Measurements from ENCODE around the gene IGFL1. TPM values are rescaled to one million over a fixed set of nuclear protein-coding genes. Genes with fewer than 3 reads are reported as not detected.
"Not testable (repeated sequence)": the region's sequence is repeated elsewhere in the genome, so short reads cannot be mapped to it uniquely, and the experiment has no call there.

The IGFL1 gene
- polyA plus RNA-seq, 3 donors from 2014 or later = not detected

- Mint-ChIP-seq H3K9me3 (peaks cover 0 to 1% (median 0%) of the 10 kb centered on the region in 6 donors), H3K27ac (no peak overlapping the region), H3K4me3 (no peak overlapping the region), H3K27me3 (ENCODE audit: low read depth in 3 of 3) (peaks cover 2 to 17% (median 9%) of the 10 kb centered on the region in 3 donors), H3K4me1 (no peaks in the 10 kb centered on the region), H3K36me3 (no peaks in the 10 kb centered on the region)
- DNase-seq = no peak
Measured at GRCh38 chr19:46195104-46195503, 34.4 kb upstream of the IGFL1 start.

- not testable (repeated sequence) for H3K27ac Mint-ChIP-seq, DNase-seq, H3K4me3 Mint-ChIP-seq, H3K36me3 Mint-ChIP-seq, H3K9me3 Mint-ChIP-seq, H3K4me1 Mint-ChIP-seq
- H3K27me3 Mint-ChIP-seq (ENCODE audit: low read depth in 3 of 3) = peaks cover 4 to 17% (median 7%) of the 10 kb centered on the region in 3 donors
Measured at GRCh38 chr19:46195919-46196318, 33.6 kb upstream of the IGFL1 start.

DNA sequence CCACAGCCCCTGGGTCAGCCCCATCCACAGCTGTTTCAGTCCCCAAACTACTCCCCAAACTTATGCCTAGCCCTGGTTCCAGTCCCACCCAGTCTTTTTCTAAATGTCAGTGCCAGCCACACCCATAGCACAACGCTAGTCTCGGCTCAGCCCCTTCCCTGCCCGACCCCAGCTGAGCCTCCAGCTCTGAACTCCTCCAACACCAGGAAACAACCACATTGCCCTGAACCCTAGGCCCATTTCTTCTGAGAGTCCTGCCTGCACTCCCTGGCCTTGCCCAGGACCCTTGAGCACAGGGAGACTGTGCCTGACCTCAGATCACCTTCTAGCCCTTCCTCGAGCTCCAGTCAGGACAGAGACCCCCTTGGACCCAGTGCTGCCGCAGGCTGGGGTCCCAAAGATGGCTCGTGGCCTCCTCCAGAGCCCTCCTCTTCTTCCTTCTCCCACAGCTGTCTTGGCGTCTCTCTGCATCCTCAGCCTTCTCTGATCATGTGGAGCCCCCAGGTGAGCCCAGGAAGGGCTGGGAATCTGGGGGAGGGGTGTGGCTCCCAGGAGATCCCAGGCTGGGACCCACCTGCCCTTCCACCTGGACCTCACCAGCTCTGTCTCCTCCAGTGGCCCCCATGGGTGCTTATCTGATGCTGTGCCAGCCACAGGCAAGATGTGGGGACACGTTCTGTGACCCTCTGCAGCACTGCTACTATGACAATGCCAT, 33.0 kb upstream of the IGFL1 start:
- Mint-ChIP-seq H3K27ac (no peak overlapping the region), H3K36me3 (no peaks in the 10 kb centered on the region), H3K9me3 (peaks cover 0 to 1% (median 0%) of the 10 kb centered on the region in 6 donors), H3K4me1 (no peaks in the 10 kb centered on the region), H3K27me3 (ENCODE audit: low read depth in 3 of 3) (peaks cover 4 to 16% (median 4%) of the 10 kb centered on the region in 3 donors), H3K4me3 (no peak overlapping the region)
- DNase-seq = no peak

DNA sequence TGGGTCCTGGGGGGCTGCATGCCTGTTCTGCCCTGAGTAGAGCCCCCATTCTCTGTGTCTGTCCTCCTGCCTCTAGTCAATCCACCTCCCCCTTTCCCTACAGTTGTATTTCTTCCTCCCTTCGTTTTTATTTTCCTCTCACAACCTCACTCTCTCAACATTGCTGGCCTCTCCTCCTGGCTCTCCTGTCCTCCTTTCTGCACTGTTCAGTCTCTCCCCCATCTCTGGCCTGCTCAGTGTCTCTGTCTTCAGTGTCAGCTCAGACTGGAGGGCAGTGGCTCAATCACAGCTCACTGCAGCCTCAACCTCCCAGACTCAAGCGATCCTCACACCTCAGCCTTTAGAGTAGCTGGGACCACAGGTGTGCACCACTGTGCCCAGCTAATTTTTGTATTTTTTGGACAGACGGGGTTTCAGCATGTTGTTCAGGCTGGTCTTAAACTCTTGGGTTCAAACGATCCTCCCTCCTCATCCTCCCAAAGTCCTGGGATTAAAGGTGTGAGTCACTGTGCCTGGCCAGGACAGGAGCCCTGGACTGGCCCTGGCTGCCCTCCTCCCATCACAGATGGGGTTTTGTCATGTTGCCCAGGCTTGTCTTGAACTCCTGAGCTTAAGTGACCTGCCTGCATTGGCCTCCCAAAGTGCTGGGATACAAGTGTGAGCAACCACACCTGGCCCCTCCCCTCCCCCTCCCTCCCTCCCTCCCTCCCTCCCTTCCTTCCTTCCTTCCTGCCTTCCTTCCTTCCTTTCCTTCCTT, 32.0 kb upstream of the IGFL1 start:
- H3K36me3 Mint-ChIP-seq = no peaks in the 10 kb centered on the region
- H3K4me3 Mint-ChIP-seq = no peak overlapping the region
- H3K27ac Mint-ChIP-seq = no peak overlapping the region
- H3K9me3 Mint-ChIP-seq = peaks cover 0 to 1% (median 0%) of the 10 kb centered on the region in 6 donors
- no peak for DNase-seq
- H3K4me1 Mint-ChIP-seq = no peaks in the 10 kb centered on the region
- peaks cover 6 to 18% (median 7%) of the 10 kb centered on the region in 3 donors for H3K27me3 Mint-ChIP-seq (ENCODE audit: low read depth in 3 of 3)

DNA sequence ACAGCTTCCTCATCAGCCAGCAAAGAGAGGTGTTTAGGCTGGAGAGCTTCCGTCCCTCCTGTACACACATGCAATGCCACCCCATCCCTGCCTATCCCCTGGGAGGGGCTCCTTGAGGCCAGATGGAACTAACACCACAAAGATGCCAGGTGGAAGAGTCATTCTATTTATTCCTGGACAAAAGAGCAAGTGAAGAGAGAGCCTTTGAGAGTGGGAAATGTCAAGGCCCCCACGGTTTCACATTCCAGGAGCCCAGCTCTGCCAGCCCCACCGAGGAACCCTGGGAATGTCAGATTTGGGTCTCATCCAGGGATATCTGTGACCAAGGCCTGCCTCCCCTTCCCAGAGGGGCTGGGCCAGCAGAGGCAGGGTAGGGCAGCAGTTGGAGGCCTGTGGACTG, 30.8 kb upstream of the IGFL1 start:
- no peak overlapping the region for H3K4me3 Mint-ChIP-seq
- H3K36me3 Mint-ChIP-seq = no peaks in the 10 kb centered on the region
- no peaks in the 10 kb centered on the region for H3K4me1 Mint-ChIP-seq
- no peak for DNase-seq
- peaks cover 0 to 1% (median 0%) of the 10 kb centered on the region in 6 donors for H3K9me3 Mint-ChIP-seq
- H3K27me3 Mint-ChIP-seq (ENCODE audit: low read depth in 3 of 3) = peaks cover 10 to 21% (median 10%) of the 10 kb centered on the region in 3 donors
- H3K27ac Mint-ChIP-seq = peak overlapping the region in 1 of 6 donors; percentile 47

GRCh38 chr19:46201454-46202310, 27.9 kb upstream of the IGFL1 start:
- no peak overlapping the region for H3K4me3 Mint-ChIP-seq
- DNase-seq = no peak
- H3K4me1 Mint-ChIP-seq = no peaks in the 10 kb centered on the region
- no peak overlapping the region for H3K27ac Mint-ChIP-seq
- peaks cover 10 to 22% (median 12%) of the 10 kb centered on the region in 3 donors for H3K27me3 Mint-ChIP-seq (ENCODE audit: low read depth in 3 of 3)
- no peaks in the 10 kb centered on the region for H3K36me3 Mint-ChIP-seq
- H3K9me3 Mint-ChIP-seq = peaks cover 0 to 1% (median 0%) of the 10 kb centered on the region in 6 donors

- peaks cover 0 to 1% (median 0%) of the 10 kb centered on the region in 6 donors for H3K9me3 Mint-ChIP-seq
- H3K36me3 Mint-ChIP-seq = no peaks in the 10 kb centered on the region
- H3K27me3 Mint-ChIP-seq (ENCODE audit: low read depth in 3 of 3) = peaks cover 10 to 19% (median 12%) of the 10 kb centered on the region in 3 donors
- H3K4me1 Mint-ChIP-seq = no peaks in the 10 kb centered on the region
- DNase-seq = no peak
- no peak overlapping the region for H3K27ac Mint-ChIP-seq
- no peak overlapping the region for H3K4me3 Mint-ChIP-seq
Measured at GRCh38 chr19:46202426-46202825, 27.1 kb upstream of the IGFL1 start.

- H3K4me3 Mint-ChIP-seq = no peak overlapping the region
- H3K4me1 Mint-ChIP-seq = no peaks in the 10 kb centered on the region
- H3K9me3 Mint-ChIP-seq = peaks cover 0 to 1% (median 0%) of the 10 kb centered on the region in 6 donors
- peaks cover 10 to 18% (median 12%) of the 10 kb centered on the region in 3 donors for H3K27me3 Mint-ChIP-seq (ENCODE audit: low read depth in 3 of 3)
- no peak overlapping the region for H3K27ac Mint-ChIP-seq
- no peaks in the 10 kb centered on the region for H3K36me3 Mint-ChIP-seq
- no peak for DNase-seq
Measured at GRCh38 chr19:46202872-46203860, 26.4 kb upstream of the IGFL1 start.

GRCh38 chr19:46204008-46204407, 25.5 kb upstream of the IGFL1 start:
- H3K4me3 Mint-ChIP-seq = no peak overlapping the region
- no peaks in the 10 kb centered on the region for H3K36me3 Mint-ChIP-seq
- peaks cover 10 to 18% (median 11%) of the 10 kb centered on the region in 3 donors for H3K27me3 Mint-ChIP-seq (ENCODE audit: low read depth in 3 of 3)
- no peak overlapping the region for H3K27ac Mint-ChIP-seq
- no peaks in the 10 kb centered on the region for H3K9me3 Mint-ChIP-seq
- no peaks in the 10 kb centered on the region for H3K4me1 Mint-ChIP-seq
- no peak for DNase-seq

DNA sequence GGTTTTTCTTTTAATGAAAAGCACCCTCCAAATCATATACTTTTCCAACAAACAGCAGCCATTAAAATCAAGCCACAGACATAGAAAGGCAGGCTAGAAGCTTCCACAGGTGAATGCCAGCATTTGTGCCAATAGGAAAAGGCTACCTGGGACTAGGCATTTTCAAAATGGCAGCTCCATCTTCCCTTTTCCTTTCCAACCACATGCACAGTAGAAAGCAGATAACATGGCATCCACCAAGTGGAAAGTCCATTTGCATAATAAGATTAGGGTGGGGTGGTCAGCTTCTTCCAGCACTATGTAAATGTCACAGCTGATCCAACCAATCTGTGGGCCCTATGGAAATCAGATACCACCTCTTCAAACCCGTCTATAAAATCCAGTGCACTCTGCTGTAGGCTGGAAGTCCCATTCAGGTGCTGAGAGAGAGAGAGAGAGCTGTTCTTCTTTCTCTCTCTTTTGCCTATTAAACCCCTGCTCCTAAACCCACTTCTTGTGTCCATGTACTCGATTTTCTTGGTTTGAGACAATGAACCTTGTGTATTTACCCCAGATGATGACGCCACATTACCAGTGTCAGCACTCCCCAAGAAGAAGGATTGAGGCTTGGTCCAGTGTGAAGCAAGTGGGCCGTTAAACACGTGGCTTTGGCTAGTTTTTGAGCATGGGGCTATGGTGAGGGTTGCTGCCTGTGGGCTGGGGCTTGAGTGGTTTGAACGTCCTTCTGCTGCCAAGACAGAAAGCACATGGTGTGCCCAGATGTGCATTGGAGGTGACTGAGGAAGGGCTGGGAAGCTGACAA, 24.2 kb upstream of the IGFL1 start:
- H3K9me3 Mint-ChIP-seq = no peaks in the 10 kb centered on the region
- peaks cover 10 to 18% (median 10%) of the 10 kb centered on the region in 3 donors for H3K27me3 Mint-ChIP-seq (ENCODE audit: low read depth in 3 of 3)
- no peaks in the 10 kb centered on the region for H3K4me1 Mint-ChIP-seq
- no peaks in the 10 kb centered on the region for H3K36me3 Mint-ChIP-seq
- H3K4me3 Mint-ChIP-seq = no peak overlapping the region
- H3K27ac Mint-ChIP-seq = no peak overlapping the region
- DNase-seq = no peak

- Mint-ChIP-seq H3K36me3 (no peaks in the 10 kb centered on the region), H3K27ac (no peak overlapping the region), H3K4me3 (no peak overlapping the region), H3K9me3 (no peaks in the 10 kb centered on the region), H3K27me3 (ENCODE audit: low read depth in 3 of 3) (peaks cover 9 to 22% (median 9%) of the 10 kb centered on the region in 3 donors), H3K4me1 (no peaks in the 10 kb centered on the region)
- DNase-seq = no peak
Measured at GRCh38 chr19:46206176-46206575, 23.4 kb upstream of the IGFL1 start.

- Mint-ChIP-seq H3K36me3 (no peaks in the 10 kb centered on the region), H3K9me3 (no peaks in the 10 kb centered on the region), H3K4me1 (no peaks in the 10 kb centered on the region), H3K27ac (no peak overlapping the region), H3K27me3 (ENCODE audit: low read depth in 3 of 3) (peaks cover 8 to 22% (median 9%) of the 10 kb centered on the region in 3 donors), H3K4me3 (no peak overlapping the region)
- DNase-seq = no peak
Measured at GRCh38 chr19:46206682-46207081, 22.9 kb upstream of the IGFL1 start.

Measured in immature natural killer cell (primary cell).